ENCODE measurements around the gene ACADS. TPM values are rescaled to one million over a fixed set of nuclear protein-coding genes. Genes with fewer than 3 reads are reported as not detected.

Gene ACADS, protein sequence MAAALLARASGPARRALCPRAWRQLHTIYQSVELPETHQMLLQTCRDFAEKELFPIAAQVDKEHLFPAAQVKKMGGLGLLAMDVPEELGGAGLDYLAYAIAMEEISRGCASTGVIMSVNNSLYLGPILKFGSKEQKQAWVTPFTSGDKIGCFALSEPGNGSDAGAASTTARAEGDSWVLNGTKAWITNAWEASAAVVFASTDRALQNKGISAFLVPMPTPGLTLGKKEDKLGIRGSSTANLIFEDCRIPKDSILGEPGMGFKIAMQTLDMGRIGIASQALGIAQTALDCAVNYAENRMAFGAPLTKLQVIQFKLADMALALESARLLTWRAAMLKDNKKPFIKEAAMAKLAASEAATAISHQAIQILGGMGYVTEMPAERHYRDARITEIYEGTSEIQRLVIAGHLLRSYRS
- total RNA-seq (53.5 and 59.6 TPM in 2 replicates), polyA plus RNA-seq (58.0 and 66.8 TPM in 2 replicates)

DNA sequence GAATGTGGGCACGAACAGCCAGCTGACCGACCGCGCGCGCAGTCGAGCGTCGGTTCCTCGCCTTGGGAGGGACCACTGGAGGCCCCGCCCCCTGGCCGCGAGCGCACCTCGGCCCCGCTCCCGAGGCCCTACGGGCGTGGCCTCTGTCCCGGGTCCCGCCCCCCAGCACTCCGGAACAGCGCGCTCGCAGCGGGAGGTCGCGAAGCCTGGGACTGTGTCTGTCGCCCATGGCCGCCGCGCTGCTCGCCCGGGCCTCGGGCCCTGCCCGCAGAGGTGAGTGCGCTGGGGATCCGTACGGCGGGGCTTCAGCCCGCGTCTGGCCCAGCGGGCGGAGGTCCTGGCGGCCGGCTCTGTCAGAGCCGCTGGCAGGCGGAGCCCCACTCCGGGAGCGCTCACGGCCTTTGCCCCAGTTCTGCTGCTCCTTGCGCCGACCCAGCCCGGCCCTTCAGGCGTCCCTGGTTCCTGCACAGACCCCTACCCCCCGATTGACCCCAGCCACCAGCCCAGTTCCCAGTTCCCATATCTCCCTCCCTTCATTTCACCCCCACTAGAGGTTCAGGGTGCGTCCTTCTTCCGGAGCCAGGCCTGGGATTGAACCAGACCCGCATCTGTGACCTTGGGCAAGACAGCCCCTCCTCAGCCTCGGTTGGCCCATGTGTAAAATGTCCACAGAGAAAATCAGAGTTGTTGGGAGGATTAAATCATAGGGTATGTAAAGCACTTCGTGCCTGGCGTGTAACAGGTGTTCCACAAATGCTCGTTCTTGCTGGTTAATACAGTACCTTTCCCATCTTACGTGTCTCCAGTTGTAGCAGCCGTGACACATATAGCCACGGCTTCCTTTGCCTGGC is at the start of gene ACADS:
Gene ACADS (plus strand): TSS at position 168 of the 851 bp plus-strand sequence. CDS start 60 bp downstream, at position 228.
- Histone ChIP-seq H3K27ac (peak within 1 kb of the TSS; percentile 79), H3K36me3 (replicated peaks; ENCODE audit: insufficient read depth, low read depth) (no peaks in the 10 kb centered on the region), H4K20me1 (ENCODE audit: insufficient read depth, poor library complexity, severe bottlenecking) (no peaks in the 10 kb centered on the region), H3K4me2 (peak within 1 kb of the TSS; percentile 92), H3K79me2 (peaks cover 17% of the 10 kb centered on the region), H3K4me3 (peak within 1 kb of the TSS; percentile 52), H3K9me2 (replicated peaks; ENCODE audit: insufficient read depth) (no peaks in the 10 kb centered on the region), H3K4me1 (ENCODE audit: insufficient read depth) (peaks cover 11% of the 10 kb centered on the region), H3K27me3 (no peaks in the 10 kb centered on the region), H2AFZ (peak within 1 kb of the TSS; percentile 92), H3K9me3 (ENCODE audit: low read depth) (no peaks in the 10 kb centered on the region)
- peak; percentile 96 for DNase-seq (ENCODE audit: low spot score)
- WGBS (ENCODE audit: low lambda C conversion rate, missing lambda C conversion rate): 15% methylated on average over 51 of the region's 66 CpGs
- TF ChIP-seq, protein P1, sequence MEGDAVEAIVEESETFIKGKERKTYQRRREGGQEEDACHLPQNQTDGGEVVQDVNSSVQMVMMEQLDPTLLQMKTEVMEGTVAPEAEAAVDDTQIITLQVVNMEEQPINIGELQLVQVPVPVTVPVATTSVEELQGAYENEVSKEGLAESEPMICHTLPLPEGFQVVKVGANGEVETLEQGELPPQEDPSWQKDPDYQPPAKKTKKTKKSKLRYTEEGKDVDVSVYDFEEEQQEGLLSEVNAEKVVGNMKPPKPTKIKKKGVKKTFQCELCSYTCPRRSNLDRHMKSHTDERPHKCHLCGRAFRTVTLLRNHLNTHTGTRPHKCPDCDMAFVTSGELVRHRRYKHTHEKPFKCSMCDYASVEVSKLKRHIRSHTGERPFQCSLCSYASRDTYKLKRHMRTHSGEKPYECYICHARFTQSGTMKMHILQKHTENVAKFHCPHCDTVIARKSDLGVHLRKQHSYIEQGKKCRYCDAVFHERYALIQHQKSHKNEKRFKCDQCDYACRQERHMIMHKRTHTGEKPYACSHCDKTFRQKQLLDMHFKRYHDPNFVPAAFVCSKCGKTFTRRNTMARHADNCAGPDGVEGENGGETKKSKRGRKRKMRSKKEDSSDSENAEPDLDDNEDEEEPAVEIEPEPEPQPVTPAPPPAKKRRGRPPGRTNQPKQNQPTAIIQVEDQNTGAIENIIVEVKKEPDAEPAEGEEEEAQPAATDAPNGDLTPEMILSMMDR (IDR thresholded peaks at IDR 0.05; ENCODE audit: poor library complexity): no peak
- TF ChIP-seq EZH2phosphoT487 (IDR thresholded peaks at IDR 0.05; ENCODE audit: low read depth, severe bottlenecking, unreplicated experiment) (no peak), EZH2 (IDR thresholded peaks at IDR 0.05; ENCODE audit: borderline replicate concordance) (no peak)

DNA sequence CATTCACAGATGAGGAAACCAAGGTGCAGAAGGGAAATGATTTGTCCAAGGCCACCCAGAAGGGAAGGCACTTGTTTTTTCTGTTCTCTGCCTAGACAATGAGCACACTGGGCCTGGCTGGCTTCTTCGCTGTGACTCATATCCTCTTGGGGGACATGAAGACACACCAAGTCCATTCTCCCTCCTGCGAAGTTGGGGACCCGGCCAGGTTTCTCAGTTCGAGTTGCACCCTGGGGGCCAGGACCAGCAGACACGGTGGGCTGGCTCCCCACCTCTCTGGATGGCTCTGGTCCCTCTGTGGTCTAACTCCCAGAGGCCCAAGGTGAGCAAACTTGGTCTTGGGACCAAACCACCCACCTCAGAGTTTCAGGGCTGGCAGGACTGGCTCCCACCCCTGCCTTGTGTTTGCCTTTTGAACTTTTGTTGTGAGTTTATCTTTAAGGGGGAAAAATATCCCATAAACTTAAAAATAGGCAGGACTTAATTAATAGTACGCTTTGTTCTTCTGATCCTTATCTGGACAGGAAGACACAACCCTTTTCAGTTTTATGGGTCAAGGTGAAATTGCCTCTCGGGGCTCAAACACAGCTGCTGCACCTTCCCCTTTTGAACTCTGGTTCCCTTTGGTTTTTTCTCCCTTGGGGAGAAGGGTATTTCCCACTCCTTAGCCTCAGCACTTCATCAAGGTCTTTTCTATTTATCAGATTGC is 47.7 kb upstream of the ACADS start:
- H3K36me3 ChIP-seq (replicated peaks; ENCODE audit: insufficient read depth, low read depth): no peaks in the 10 kb centered on the region
- WGBS (ENCODE audit: low lambda C conversion rate, missing lambda C conversion rate): 59% methylated on average over 7 of the region's 7 CpGs
- no peaks in the 10 kb centered on the region for H3K4me1 ChIP-seq (ENCODE audit: insufficient read depth)
- H3K27me3 ChIP-seq: no peaks in the 10 kb centered on the region
- H4K20me1 ChIP-seq (ENCODE audit: insufficient read depth, poor library complexity, severe bottlenecking): no peaks in the 10 kb centered on the region
- no peak for DNase-seq (ENCODE audit: low spot score)
- no peaks in the 10 kb centered on the region for H3K9me2 ChIP-seq (replicated peaks; ENCODE audit: insufficient read depth)
- no peak overlapping the region for H3K4me2 ChIP-seq
- no peak overlapping the region for H3K4me3 ChIP-seq
- no peak overlapping the region for H2AFZ ChIP-seq
- TF ChIP-seq EZH2phosphoT487 (IDR thresholded peaks at IDR 0.05; ENCODE audit: low read depth, severe bottlenecking, unreplicated experiment) (no peak), EZH2 (IDR thresholded peaks at IDR 0.05; ENCODE audit: borderline replicate concordance) (no peak)
- TF ChIP-seq, protein P1 (IDR thresholded peaks at IDR 0.05; ENCODE audit: poor library complexity): no peak
- H3K79me2 ChIP-seq: no peaks in the 10 kb centered on the region
- H3K27ac ChIP-seq: no peak overlapping the region
- no peaks in the 10 kb centered on the region for H3K9me3 ChIP-seq (ENCODE audit: low read depth)

DNA sequence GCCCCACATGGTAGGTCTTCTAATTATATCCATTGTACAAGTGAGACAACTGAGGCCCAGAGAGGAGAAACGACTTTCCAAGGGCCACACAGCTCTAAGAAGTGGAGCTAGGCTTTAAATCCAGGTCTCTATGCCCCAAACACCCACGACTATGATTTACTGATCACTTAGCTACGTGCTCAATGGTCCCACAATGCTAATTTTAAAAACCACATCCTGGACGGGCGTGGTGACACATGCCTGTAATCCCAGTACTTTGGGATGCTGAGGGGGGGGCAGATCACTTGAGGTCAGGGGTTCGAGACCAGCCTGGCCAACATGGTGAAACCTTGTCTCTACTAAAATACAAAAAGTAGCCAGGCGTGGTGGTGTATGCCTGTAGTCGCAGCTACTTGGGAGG is 47.1 kb upstream of the ACADS start:
- no peaks in the 10 kb centered on the region for H3K27me3 ChIP-seq
- H3K79me2 ChIP-seq: no peaks in the 10 kb centered on the region
- H3K9me3 ChIP-seq (ENCODE audit: low read depth): no peaks in the 10 kb centered on the region
- no peak overlapping the region for H2AFZ ChIP-seq
- no peak overlapping the region for H3K4me3 ChIP-seq
- no peaks in the 10 kb centered on the region for H3K4me1 ChIP-seq (ENCODE audit: insufficient read depth)
- no peak for DNase-seq (ENCODE audit: low spot score)
- no peak overlapping the region for H3K4me2 ChIP-seq
- no peak overlapping the region for H3K27ac ChIP-seq
- H3K36me3 ChIP-seq (replicated peaks; ENCODE audit: insufficient read depth, low read depth): no peaks in the 10 kb centered on the region
- no peak for TF ChIP-seq EZH2phosphoT487 (IDR thresholded peaks at IDR 0.05; ENCODE audit: low read depth, severe bottlenecking, unreplicated experiment)
- TF ChIP-seq, protein P1 (IDR thresholded peaks at IDR 0.05; ENCODE audit: poor library complexity): no peak
- no peaks in the 10 kb centered on the region for H4K20me1 ChIP-seq (ENCODE audit: insufficient read depth, poor library complexity, severe bottlenecking)
- WGBS (ENCODE audit: low lambda C conversion rate, missing lambda C conversion rate): 86% methylated on average over 8 of the region's 8 CpGs
- no peaks in the 10 kb centered on the region for H3K9me2 ChIP-seq (replicated peaks; ENCODE audit: insufficient read depth)

All from hepatocyte (in vitro differentiated cells).